Measurements from ENCODE around the gene C6orf52.
A peak's percentile ranks its signal among the peaks of the same experiment; 100 is the strongest.
"Not testable (repeated sequence)": the region's sequence is repeated elsewhere in the genome, so short reads cannot be mapped to it uniquely, and the experiment has no call there.

C6orf52 gene

DNA sequence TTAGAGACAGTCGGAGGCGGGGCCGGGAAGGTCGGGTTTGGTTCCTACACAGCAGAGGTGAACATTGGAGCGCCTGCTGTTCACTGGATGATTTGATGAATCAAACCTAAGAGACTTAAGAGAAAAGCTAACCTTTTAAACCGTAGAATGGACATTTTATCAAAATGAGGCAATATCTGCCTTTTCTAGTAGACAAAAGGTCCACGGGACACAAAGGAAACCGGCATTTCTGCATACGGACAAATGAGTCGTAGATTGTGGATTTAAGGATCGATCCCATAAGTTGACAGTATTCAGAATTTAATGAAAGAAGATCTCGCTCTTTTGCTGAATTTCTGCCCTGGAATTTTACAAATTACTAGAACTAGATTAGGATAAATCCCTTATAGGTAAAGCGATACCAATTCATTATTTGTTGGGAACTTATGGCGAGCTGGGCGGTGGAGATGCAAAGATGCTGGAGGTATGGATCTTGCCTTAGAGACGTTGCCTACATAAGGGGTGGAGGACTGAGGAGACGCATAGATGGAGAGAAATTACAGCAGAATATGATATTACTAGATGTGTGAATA is 756 bp upstream of the C6orf52 start:
- no peak for DNase-seq

DNA sequence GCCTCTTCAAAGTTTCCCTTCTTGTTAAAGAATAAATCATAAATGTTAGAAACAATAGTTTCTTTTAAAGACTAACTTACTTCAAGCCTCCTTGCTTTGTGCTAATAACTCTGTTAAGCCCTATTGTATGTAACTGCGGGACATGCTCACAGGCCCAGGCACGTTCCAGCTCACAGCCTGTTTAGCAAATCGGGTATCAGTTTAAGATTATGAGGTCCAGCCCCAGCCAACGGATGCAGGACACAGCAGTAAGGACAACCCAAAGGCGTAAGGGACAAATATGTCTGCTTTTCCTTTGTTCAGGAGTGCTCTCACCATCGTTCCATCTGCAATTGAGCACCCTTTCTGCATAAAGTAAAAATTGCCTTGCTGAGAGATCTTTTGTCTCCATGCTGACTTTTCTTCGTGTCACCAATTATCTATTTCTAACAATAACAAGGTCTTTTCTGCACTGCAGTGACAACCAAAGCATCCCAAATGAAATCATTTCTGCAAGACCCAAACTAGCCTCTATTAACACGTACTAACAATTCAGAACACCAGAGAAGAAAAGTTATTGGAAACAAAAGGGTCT is 1.4 kb downstream of the C6orf52 start:
- DNase-seq = no peak

DNA sequence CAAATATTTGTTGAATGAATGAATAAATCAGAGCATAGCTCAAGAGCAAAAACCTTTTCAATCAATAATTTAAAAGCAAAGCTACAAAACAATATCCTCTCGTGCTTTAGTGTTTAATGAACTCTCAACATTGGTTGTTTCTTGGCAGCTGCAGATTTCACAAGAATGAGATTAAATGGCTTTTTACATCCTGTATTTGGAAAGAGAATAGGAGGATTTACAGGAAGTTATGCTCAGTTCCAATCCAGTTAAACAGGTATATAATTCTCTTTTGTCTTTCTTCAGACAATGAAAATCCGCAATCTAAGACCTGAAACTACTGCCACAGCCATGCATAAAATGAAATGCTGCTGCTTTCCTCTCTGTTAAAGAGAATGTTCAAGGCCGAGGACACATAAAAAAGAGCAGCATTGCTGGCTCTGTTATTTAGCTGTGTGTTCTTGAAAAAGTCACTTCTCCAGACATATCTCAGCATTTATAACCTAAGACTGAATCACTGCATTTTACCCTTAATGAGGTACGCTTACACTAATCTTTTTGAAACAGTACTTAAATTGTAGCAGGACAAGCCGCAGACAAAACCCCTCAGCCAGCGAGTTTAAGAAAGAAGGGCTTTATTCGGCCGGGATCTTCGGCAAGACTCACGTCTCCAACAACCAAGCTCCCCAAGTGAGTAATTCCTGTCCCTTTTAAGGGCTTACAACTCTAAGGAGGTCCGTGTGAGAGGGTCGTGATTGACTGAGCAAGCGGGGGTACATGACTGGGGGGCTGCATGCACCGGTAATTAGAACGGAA is 3.6 kb downstream of the C6orf52 start:
- DNase-seq = no peak

DNA sequence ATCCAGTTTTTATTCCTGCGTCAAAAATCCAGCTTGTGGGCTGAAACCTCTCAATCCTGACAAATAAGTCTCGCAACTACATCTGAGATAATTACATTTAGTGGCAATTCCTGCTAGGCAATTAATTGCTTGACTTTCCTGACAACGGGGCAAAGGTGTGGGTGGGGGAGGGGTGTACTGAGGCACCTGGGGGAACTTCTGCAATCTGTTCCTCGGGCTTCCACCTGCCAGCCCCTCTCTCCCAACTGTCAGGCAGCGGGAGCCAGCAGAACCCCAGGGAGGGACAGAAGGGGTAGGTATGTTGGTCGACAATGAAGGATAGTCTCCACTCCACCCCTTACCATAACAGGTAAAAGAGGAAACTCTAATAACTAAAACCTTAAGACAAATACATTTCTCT is 6.8 kb downstream of the C6orf52 start:
- DNase-seq = no peak

DNA sequence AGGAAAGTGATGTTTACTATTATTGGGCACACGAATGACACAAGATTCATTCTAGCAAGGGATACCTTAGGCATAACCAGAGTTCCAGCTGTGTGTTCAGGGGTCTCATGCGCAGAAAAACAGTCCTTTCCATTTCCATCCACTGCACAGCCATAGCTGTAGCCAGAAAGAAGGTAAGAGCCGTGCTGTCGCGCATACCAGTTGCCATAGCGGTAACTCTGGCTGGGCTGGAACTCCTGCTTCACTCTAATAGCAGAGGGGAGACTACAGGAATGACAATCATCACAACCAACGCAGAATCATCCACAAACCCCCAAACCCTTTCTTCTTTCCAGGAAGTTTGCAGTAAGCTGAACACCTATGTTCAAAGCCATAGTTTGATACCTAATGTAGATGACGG is 7.5 kb downstream of the C6orf52 start:
- DNase-seq = no peak

DNA sequence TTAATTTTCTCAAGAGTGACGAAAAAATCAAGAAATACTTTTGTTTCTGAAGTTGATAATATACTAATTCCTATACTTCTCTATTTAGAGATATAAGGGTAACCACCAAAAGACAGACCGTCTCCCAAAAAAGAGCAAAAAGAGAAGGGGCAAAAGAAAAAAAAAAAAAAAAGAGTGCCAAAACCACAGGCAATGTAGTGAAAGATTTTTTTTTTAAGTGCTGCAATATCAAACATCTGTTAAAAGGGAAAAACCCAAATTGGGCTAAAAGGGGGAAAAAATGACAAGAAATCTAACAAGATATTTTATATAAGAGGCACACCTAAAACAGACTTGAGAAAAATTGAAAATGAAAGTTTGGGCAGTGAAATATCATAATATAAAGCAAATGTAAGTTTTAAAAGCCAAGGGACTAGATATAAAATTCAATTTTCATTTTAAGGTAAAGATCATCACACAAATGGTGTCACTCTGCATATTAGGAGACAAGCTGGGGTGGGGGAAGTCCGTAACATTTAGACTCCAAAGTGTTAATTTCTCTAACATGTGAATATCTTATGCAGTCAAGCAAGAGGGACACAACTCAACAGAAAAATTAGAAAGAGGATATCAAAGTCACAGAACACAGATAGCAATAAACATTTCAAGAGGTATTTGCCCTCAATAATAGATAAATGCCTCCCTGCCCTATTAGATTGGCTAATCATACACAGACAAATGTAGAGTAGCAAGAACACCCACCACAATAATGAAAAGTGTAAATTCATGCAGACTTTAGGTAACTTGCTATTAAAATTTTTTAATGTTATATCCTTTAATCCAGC is 9.1 kb downstream of the C6orf52 start:
- DNase-seq = no peak

DNA sequence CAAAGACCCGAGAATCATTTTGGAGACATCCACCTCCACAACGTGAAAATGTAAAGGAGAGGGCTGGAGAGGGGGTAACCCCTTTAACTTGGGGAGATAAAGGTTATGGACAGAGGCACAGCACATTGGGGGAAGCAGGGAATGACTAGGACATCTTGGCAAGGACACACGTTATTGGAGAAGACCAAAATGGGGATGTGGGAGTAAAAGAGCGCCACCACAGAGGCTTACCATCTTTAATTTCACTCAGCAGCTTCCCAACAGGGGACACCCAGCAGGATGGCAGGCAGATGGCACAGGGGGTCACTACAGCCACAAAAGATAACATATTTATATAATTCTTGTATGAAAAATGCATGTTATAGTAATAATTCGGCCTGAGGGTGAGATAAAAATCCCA is 9.8 kb downstream of the C6orf52 start:
- DNase-seq = no peak

DNA sequence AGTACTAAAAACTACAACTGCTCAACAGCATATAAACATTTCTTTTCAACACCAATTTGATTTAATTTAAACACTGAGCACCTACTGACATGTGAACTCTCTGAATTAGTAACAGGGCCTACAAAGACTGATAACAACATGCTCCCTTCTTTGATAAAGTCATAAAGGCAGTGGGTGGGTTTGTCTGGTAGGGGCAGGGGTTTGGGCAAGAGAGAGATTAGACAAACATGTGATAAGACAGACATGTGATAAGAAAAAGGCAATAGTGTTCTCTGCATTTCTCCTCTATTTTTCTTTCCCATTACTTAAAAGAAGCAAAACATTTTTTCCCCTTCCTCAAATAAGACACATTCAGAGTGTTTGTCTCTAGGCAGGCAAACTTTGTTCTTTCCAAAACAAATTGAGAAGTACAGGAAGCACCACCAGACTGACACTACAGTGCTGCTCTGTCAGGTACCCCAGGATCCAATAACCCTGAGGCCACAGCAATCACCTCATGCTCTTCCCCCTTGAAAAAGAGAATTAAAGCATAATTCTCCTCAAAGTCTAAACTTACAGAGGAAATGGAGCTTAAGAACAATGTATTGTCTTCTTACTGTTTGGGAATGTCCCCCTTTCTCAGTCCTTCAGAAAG is 11.9 kb downstream of the C6orf52 start:
- no peak for DNase-seq

DNA sequence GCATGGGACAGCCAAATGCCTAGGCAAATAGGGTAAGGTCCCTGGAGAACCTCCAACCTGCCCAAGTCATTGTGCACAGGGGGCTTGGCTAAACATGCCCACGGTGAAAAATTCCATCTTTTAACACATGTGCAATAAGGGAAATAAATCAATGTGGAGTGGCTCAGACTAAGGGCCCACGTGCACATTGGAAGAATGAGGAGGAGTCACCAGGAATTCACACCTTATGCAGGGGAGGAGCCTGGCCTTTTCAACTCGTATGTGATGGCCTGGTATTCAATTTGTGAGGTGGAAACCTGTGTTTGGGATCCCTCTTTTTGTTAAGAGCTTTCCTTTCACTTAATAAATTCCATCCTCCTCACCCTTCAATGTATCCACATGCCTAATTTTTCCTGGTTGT is 12.6 kb downstream of the C6orf52 start:
- DNase-seq = no peak

DNA sequence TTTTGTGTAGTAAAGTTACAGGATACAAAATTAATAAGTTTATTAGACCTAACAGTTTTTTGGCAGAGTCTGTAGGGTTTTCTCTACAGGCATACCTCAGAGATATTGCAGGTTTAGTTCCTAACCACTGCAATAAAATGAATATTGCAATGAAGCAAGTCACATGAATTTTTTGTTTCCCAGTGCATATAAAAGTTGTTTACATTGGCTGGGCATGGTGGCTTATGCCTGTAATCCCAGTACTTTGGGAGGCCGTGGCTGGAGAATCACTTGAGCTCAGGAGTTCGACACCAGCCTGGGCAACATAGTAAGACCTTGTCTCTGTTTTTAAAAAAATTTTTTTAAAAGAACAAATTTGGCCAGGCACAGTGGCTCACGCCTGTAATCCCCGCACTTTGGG is 16.0 kb downstream of the C6orf52 start:
- no peak for DNase-seq

DNA sequence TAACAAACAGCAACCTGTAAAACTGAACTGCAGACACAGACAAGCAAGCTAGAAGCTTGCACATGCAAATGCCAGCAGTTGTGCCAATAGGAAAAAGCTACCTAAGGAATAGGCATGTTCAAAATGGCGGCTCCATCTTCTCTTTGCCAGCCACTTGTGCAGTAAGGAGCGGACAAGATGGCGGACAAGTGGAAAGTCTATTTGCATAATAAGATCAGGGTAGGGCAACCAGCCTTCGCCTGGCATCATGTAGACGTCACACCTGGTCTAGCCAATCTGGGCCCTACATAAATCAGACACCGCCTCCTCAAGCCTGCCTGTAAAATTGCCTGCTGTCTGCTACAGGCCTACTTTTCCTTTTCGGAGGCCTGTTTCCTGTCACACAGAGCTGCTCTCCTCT is 18.0 kb downstream of the C6orf52 start:
- no peak for DNase-seq

DNA sequence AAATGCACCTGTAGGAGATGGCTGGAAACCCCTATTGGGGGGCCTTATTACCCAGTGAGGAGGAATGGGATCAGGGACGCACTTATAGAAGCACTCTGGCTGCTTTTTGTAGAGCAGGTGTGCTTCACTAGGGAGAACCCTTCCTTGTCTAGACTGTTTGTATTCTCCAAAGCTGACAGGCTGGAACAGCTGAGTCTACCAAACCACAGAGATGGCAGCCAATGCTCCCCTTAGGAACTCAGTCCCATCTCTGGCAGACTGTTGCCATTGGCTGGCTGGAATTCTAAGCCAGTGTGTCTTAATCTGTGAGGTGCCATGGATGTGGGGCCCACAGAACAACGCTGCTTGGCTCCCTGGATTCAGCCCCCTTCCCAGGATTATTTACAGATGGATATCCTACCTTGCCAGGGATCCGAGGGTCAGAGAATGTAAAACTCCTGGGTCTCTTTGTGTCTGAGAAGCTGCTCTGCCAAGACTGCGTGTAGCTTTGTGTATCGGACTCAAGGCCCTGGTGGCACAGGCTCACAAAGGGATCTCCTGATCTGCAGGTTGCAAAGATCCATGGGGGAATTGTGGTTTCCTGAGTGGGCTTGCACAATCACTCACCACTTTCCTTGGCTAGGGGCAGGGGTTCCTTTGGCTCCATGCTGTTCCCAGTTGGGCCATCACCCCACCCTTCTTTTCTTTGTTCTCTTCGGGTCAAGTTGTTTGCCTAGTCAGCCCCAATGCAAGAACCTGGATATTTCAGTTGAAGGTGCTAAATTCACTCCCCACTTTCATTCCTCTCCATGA is 26.1 kb downstream of the C6orf52 start:
- DNase-seq = no peak

DNA sequence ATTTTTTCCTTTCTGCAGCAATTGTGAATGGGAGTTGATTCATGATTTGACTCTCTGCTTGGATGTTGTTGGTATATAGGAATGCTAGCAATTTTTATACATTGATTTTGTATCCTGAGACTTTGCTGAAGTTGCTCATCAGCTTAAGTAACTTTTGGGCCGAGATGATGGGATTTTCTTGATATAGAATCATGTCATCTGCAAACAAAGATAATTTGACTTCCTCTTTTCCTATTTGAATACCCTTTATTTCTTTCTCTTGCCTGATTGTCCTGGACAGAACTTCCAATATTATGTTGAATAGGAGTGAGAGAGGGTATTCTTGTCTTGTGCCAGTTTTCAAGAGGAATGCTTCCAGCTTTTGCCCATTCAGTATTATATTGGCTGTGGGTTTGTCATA is 28.8 kb downstream of the C6orf52 start:
- DNase-seq = not testable (repeated sequence)

DNA sequence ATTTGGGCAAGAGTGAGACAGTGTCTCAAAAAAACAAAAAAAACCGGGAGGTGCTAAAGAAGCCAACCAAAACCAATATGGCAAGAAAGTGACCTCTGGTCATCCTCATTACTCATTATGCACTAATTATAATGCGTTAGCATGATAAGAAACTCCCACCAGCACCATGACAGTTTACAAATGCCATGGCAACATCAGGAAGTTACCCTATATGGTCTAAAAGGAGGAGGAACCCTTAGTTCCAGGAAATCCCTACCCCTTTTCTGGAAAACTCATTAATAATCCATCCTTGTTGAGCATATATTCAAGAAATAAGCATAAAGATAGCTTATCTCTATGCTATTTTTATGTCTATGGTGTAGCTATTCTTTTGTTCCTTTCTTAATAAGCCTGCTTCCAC is 31.7 kb downstream of the C6orf52 start:
- DNase-seq = no peak

DNA sequence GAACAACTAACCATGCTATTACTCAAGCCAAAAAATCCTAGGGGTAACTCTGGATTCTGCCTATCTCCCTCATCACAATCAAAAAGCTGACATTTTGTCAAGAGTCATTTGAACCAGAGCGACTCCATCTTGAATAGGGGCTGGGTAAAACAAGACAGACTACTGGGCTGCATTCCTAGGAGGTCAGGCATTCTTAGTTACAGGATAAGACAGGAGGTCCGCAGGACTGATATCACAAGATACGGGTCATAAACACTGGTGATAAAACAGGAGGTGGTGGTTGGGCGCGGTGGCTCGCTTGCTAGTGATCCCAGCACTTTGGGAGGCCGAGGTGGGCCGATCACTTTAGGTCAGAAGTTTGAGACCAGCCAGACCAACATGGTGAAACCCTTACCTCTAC is 32.2 kb downstream of the C6orf52 start:
- DNase-seq = no peak

DNA sequence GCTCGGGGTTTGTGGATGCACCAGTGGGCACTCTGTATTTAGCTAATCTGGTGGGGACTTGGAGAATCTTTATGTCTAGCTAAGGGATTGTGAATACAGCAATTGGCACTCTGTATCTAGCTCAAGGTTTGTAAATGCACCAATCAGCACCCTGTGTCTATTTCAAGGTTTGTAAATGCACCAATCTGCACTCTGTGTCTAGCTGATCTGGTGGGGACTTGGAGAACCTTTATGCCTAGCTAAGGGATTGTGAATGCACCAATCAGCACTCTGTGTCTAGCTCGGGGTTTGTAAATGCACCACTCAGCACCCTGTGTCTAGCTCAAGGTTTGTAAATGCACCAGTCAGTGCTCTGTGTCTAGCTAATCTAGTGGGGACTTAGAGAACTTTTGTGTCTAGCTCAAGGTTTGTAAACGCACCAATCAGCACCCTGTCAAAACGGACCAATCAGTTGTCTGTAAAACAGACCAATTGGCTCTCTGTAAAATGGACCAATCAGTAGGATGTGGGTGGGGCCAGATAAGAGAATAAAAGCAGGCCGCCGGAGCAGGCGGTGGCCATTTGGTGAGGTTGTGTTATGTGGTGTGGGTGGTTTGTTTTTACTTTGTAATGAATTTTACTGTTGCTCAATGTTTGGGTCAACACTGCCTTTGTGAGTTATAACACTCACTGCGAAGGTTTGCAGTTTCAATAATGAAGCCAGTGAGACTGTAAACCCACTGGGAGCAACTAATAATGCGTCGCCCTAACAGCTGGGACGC is 33.8 kb downstream of the C6orf52 start:
- DNase-seq = not testable (repeated sequence)

DNA sequence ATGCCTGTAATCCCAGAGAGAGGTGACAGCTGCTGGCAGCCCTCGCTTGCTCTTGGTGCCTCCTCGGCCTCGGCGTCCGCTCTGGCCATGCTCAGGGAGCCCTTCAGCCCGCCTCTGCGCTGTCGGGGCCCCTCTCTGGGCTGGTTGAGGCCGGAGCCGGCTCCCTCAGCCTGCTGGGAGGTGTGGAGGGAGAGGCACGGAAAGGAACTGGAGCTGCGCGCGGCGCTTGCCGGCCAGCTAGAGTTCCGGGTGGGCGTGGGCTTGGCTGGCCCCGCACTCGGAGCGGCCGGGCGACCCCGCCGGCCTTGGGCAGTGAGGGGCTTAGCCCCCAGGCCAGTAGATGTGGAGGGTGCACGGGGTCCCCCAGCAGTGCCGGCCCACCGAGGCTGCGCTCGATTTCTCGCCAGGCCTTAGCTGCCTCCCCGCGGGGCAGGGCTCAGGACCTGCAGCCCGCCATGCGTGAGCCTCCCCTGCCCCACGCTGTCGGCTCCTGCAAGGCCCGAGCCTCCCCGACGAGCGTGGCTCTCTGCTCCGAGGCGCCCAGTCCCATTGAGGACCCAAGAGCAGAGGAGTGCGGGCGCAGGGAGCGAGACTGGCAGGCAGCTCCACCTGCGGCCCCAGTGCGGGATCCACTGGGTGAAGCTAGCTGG is 34.6 kb downstream of the C6orf52 start:
- peak; percentile 4 for DNase-seq

DNA sequence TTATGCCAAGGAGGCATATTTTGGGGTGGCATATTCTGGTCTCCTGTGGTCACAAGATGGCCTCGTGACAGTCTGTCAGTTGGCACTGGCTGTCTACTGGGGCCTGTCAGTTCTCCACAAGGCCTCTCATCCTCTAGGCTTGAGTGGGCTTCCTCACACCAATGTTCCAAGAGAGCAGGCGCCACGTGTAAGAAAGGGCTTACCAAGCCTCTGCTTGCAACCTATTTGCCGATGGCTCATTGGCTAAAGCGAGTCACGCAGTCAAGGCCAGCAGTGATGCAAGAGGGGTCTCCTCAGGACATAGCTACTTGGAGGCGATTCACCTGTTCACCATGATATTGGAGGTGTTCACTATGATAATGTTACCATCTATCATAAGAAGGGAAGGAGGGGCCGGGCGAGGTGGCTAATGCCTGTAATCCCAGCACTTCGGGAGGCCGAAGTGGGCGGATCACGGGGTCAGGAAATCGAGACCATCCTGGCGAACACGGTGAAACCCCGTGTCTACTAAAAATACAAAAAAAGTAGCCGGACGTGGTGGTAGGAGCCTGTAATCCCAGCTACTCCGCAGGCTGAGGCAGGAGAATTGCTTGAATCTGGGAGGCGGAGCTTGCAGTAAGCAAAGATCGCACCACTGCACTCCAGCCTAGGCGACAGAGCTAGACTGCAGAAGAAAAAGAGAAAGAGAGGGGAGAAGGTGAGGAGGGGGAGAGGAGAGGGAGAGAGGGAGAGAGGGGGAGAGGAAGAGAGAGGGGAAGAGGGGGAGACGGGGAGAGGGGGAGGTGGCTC is 35.3 kb downstream of the C6orf52 start:
- no peak for DNase-seq

DNA sequence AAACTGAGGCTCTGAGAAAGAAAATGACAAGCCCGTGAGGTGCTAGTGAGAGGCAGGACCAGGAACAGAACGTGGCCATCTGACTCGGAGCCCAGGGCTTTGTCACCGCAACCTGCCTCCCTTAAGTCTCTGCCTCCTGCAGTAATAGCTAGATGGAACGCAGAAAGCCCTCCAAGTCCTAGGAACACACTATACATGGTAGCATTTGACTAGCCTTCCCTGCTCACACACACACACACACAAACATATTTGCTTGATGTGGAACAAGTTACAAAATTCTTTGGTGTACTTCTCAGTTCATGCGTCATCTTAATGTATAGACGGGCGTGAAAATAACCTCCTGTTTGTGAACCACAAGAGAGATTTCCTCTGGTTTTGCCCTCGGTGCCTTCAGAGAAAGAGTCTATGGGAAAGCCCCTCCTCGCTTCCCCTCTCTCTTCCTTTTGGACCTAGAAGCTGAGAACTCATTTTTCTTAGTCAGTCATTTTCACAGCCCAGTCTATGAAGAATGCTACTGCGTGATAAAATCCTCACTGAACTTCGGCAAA is 38.8 kb downstream of the C6orf52 start:
- no peak for DNase-seq

DNA sequence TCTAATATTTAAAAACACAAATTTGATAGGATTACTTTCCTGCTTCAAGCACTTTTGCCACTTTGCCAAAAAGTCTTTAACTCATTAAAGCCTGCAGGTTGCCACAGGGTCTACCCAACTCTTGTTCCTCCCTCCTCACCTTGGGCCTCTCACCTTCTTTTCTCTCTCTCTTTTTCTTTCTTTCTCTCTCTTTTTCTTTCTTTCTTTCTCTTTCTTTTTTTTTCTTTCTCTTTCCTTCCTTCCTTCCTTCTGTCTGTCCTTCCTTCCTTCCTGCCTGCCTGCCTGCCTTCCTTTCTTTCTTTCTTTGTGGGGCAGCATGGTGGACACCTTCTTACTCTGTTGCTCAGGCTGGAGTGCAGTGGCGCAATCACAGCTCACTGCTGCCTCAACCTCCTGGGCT is 50.2 kb downstream of the C6orf52 start:
- no peak for DNase-seq
